Amniotic epithelial cell (primary cell): Measurements from ENCODE around the gene TTC13.

Experiments
- DNase-seq: peaks from one replicate; pipeline ENCODE4 v3.0.0-alpha.2; 2010; ENCODE audit warnings: low read depth

TTC13 gene

GRCh38 chr1:230943048-230943593, 35.5 kb downstream of the TTC13 start:
- DNase-seq = no peak

GRCh38 chr1:230940848-230941247, 37.8 kb downstream of the TTC13 start:
- DNase-seq = peak; percentile 58

- DNase-seq = no peak
These were observed 38.7 kb downstream of the TTC13 start for GRCh38 chr1:230939806-230940489.

- DNase-seq = no peak
These were observed 39.7 kb downstream of the TTC13 start for GRCh38 chr1:230938924-230939368.

- DNase-seq = peak; percentile 22
These were observed 41.3 kb downstream of the TTC13 start for GRCh38 chr1:230937371-230937770.

GRCh38 chr1:230936475-230936874, 42.2 kb downstream of the TTC13 start:
- no peak for DNase-seq

GRCh38 chr1:230935852-230936251, 42.8 kb downstream of the TTC13 start:
- DNase-seq = no peak

- DNase-seq = no peak
These were observed 47.7 kb downstream of the TTC13 start for GRCh38 chr1:230930986-230931385.

GRCh38 chr1:230926182-230926581, 52.5 kb downstream of the TTC13 start:
- no peak for DNase-seq

- DNase-seq = no peak
These were observed 53.1 kb downstream of the TTC13 start for GRCh38 chr1:230925608-230926007.

GRCh38 chr1:230923176-230923575, 55.5 kb downstream of the TTC13 start:
- DNase-seq = no peak

GRCh38 chr1:230922620-230923019, 56.0 kb downstream of the TTC13 start:
- DNase-seq = peak; percentile 30

- DNase-seq = no peak
These were observed 59.5 kb downstream of the TTC13 start for GRCh38 chr1:230919207-230919606.

GRCh38 chr1:230917284-230918135, 61.2 kb downstream of the TTC13 start:
- DNase-seq = peak; percentile 81

- no peak for DNase-seq
These were observed 61.9 kb downstream of the TTC13 start for GRCh38 chr1:230916587-230917283.

- DNase-seq = no peak
These were observed 63.6 kb downstream of the TTC13 start for GRCh38 chr1:230915078-230915477.

- DNase-seq = peak; percentile 35
These were observed 65.2 kb downstream of the TTC13 start for GRCh38 chr1:230913496-230913895.

GRCh38 chr1:230910755-230911117, 67.9 kb downstream of the TTC13 start:
- DNase-seq = no peak

GRCh38 chr1:230909974-230910754, 68.5 kb downstream of the TTC13 start:
- no peak for DNase-seq

GRCh38 chr1:230907472-230908205, 71.0 kb downstream of the TTC13 start:
- DNase-seq = peak; percentile 15

GRCh38 chr1:230906226-230906625, 72.4 kb downstream of the TTC13 start:
- DNase-seq = no peak
